Smooth muscle cell of the umbilical artery (primary cell): Measurements from ENCODE around the gene DCUN1D4. TPM values are rescaled to one million over a fixed set of nuclear protein-coding genes. Genes with fewer than 3 reads are reported as not detected.

Experiments used
- total RNA-seq: library from RNA; depleted of rRNA; stranded (reverse); fragments of >200 nt; gene quantifications from 2 replicates; pipeline ENCODE4 v1.2.3, GENCODE V29; 2014

DCUN1D4 gene
- 43.4 and 58.6 TPM in 2 replicates for total RNA-seq

DNA sequence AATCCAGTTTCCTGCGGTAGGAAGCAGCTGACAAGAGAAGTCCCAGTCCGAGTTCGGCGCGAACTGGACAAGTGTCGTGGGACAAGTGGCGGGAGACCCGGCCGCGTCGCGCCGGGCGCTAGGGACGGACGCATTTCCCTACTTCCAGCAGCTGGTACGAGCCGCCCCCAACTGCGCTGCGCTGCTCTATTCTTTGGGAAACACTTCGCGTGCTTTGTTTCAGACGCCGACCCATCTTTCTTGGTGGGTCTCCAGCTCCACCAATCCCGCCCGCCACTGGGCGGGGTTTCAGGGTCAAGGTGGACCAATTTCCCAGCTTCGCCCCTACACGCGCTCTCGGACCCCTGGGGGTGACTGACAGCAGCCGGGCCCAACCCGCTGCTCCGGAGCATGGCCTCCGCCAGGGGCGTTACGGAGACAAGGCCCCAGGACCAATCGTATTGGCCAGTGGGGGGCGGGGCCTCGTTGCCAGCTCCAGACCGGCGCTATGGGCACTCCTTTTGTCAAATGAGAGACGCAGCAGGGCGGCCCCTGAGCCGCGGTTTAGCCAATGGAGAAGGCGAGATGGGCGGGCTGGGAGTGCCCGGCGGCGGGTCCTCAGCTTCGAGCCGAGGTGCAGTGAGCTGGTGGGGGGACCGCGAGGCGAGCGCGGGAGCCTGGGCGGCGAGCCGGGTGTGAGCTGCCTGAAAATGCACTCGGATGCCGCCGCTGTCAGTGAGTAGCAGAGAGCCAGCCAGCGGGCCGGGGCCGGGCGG lies at the start of gene DCUN1D4:
Gene DCUN1D4 (plus strand): TSS at position 600 of the 755 bp plus-strand sequence. CDS start 90 bp downstream, at position 690.

Other genes with a start within 250 kb of the DCUN1D4 start
- 0.89 and 1.5 TPM in 2 replicates for gene LRRC66, start 177.2 kb downstream of the DCUN1D4 start, total RNA-seq
- 61.5 and 81.4 TPM in 2 replicates for gene SGCB, start 195.1 kb downstream of the DCUN1D4 start, total RNA-seq
- gene SPATA18, start 208.2 kb downstream of the DCUN1D4 start, total RNA-seq, result 23.2 and 25.4 TPM in 2 replicates